HG03139 (cell line): ENCODE data around the gene LPIN1.

ENCODE experiments used
- ATAC-seq: cut with Tn5 transposase; IDR thresholded peaks from one replicate; pipeline ENCODE4 v1.9.1; 2021; ENCODE audit not compliant: unreplicated experiment

Gene LPIN1

DNA sequence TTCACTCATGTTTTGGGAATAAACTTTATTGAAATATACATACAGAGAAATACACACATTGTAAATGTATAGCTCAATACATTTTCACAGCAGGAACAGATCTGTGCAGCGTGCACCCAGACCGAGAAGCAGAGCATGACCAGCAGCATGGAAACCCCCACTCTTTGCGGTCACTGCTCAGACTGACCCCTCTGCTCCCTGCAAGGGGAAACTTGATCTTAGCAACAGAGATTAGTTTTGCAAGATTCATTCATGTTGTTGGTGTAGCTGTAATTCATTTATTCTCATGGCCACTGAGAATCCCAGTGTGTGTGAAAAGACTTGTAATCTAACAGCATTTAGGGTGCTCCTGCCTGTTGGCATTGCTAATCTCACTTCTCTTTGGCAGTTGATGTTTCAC is 35.2 kb downstream of the LPIN1 start:
- no peak for ATAC-seq

DNA sequence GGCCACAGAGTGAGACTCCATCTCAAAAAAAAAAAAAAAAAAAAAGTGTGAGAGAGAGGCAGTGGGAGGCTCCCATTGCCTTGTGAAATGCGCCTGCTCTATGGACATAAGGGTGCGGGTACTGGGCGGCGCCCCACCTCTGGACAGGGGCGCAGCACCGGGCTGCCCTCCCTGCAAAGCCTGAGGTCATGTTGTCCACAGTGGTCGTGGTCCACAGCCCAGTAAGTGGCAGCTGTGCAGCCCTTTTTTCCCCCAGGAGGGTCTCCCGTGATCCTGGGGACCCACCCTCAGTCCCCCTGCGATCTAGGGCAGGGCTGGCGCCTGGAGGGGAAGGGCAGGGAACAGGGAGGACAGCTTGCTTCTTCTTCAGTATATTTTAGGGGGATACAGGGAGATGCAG is 37.8 kb downstream of the LPIN1 start:
- ATAC-seq, result no peak

DNA sequence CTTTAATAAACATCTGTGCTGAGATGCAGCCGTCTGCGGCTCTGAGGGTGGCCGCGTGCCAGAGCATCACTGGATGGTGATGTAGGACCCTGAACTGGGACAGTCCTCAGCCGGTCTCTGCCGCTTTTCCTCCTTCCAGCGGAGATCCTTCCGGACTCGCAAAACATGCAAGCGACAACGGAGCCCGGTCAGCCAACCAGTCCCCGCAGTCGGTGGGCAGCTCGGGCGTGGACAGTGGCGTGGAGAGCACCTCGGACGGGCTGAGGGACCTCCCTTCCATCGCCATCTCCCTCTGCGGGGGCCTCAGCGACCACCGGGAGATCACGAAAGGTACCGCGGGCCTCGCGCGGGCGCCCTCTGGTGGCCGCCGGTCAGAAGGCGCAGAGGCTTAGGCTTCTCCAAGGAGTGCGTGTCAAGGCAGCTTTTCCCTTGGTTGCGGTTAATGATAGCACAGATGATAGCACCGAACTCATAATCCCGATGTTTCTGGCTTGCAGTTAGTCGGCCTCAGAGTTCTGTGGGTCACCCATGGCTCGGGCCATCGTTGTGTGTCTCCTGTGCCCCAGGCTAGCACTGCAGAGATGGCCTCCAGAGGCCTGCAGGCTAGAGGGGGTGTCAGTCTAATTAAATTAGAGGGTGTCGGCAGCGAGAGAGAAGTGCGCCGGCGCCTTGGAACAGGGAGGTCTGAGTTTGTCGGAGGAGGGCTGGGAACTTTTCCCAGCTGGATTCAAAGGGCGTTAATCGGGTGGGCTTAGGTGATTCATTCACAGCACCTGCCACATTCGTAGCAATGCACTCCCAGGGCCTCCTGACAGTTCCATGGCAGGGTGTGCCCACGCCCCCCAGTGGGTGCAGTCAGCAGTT is 38.5 kb downstream of the LPIN1 start:
- ATAC-seq, result no peak

DNA sequence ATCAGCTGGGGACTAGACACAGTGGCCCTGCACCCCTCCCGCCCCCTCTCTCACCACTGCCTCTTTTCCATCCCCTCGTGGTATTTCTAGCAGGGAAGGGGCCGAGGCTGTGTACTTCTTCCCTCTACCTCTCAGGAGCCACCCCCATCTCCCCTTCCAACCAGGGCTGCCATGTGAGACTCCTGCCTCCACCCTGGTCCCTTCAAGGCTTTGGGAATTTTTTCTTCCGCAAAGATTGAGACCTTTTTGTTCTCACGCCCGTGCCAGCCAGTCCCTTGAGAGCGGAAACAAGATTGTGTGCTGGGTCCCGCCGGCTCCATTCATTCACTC is 39.1 kb downstream of the LPIN1 start:
- ATAC-seq, result no peak

DNA sequence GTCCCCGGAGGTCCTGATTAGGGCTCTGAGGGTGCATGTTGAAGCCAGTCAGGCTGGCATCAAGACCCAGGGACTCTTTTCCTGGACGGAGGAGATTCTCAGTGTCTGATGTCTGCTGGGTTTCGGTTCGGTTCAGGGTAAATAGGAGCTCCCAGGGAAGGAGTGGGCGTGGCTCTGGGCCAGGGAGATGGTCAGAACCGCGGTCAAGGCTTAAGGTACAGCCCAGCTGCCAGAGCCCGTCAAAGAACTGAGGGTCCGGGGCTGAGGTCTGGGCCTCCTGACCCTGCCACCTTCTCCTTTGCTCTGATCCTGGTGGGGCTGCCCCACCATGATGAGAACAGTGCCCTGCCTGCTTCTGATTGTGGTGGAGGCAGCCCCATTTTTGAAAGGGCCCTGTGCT is 39.8 kb downstream of the LPIN1 start:
- no peak for ATAC-seq

DNA sequence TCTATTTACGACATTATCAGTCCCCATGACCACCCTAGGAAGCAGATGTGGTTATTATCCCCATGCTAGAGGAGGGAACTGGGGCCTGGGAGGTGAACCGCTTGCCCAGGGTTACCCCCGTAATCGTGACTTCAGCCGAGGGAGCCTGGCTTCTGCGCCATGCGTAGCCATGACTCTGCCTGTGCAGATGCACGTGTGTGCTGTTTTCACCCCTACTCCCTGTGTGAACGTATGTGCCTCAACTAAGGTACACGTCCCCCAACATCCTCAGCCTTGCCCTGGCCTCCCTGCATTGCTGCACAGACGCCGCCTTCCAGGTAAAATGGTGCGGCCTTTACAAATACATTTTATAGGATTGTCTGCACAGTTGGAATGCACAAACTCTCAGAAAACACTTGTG is 40.2 kb downstream of the LPIN1 start:
- ATAC-seq, result no peak

DNA sequence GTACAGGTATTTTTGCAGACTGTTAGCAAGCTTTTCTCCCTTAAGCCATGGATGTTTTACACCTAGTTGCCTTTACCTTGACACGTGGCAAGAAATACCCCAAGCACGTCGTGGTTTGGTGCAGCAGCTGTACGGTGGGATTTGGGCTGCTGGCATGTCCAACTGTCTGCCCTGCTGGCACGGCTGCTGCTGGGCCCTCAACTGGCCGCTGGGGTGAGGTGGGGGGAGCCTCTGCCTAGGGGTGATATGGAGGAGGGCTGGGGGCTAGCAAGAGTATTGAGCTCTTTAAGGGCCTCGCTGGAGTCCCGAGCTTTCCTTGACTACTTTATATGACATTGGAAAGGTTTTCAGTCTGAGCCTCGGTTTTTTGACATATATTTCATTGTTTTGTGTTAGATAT is 41.6 kb downstream of the LPIN1 start:
- no peak for ATAC-seq

DNA sequence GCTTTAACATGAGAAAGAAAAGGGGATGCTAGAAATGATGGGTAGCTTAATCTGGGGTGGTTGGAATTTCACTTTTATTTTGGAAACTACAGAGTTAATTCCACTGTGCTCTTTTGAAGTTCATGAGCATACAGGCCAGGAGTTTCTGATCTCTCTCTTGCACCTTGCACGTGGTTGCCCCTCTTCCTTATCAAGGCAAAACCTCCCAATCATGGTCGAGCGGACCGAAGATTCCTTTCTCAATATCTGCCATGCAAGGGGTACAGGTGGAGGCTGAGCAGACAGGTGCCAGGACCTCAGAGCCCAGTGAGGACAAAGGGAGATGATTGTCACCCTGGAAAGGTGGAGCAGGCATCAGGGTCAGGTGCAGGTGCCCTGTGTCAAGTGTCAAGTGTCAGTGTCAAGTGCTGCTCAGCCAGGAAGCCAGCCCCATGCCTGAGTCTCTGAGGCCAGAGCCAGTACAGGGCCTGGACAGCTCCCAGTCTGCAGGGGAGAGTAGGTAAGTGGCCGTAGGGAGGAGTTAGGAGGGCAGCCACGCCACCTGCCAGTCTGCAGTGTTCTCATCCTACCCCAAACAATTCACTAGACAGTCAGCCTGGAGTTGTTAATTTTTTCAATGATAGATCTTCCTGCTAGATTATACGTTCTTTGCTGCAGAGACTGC is 42.2 kb downstream of the LPIN1 start:
- no peak for ATAC-seq

DNA sequence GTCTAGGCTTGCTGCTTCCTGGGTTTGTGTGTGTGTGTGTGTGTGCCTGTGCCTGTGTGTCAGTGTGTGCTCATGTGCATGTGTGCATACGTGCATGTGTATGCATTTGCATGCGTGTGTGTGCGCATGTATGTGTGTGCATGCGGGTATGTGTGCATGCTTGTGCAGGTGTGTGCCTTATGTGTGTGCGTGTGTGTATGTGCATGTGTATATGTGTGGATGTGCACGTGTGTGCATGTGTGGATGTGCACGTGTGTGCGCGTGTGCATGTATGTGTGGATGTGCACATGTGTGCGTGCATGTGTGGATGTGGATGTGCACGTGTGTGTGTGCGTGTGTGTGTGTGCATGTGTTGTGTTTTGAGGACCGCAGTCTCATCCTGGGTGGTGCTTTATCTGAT is 42.8 kb downstream of the LPIN1 start:
- ATAC-seq, result no peak

DNA sequence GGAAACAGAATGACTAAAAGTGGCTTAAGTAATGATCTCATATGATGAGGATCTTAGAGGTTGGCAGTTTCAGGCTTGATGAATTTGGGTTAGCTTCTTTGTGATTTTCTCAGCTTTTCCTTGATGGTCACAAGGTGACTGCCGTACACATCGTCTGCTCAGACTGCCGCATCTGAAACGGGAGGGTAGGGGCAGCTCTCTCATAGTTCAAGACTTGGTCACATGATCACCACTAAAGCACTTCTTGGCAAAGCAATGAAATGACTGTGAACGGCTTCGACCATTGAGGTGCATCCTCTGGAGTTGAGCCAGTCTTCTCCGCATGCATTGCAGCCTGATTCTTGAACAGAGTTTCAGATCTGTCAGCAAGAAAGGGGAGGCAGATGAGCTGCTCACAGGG is 43.8 kb downstream of the LPIN1 start:
- no peak for ATAC-seq

DNA sequence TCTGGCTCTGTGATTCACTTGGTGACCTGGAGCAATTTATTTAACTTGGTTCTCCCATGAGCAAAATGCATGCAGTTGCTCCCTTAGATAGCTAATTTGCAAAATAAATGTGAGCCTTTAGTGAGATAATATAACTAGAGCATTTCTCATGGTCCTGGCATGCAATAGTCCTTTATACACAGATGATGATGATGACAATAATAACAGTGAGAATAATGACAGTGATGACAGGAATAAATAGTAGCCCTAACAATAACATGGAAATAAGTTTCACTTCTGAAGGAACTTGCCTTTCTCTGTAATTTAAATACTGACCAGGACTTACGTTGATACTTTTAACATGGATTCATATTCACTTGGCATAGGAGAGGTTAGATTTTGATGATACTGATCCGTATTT is 49.2 kb downstream of the LPIN1 start:
- ATAC-seq, result no peak

DNA sequence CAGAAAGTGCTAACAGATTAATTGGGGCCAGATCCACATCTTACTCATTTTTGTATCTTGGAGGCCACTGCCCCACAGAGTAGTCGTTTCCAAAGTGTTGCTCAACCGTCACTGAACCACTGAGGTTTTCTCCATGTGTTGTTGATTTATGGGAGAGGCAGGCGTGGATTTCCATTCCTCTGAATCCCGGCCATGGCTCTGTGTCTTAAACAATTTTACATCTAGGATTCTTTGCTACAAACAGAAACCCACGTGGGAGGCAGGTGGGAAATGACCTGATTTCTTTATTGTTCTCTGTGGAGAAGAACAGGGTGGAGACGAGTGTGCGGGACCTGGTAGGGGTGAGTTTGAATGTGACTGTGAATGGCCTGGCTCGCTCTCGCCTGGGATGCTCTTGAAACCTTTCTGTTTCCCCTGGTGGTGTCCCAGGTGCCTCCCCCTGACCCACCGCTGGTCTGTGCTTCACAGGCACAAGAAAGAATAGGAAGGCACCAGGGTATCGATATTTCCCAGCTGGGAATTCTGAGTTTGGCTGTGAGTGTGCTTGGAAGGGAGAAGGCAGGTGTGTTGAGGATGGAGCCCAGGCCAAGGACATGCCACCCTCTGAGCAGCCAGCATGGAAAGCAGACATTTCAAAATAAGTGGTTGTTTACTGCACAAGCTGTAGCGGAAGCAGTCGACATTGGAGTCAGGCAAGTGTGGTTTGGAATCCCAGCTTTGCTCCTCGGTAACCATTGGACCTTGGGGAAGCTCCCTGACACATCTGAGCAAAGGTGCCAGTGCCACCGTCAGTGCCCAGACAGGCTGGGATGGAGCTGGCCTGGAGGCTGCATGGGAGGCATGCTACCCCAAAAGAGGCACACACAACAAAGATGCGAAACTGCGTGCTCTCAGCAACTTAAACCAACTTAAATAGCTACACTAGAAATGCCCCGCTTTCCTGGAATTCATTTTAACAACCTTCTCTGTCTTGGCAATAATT is 50.0 kb downstream of the LPIN1 start:
- no peak for ATAC-seq

DNA sequence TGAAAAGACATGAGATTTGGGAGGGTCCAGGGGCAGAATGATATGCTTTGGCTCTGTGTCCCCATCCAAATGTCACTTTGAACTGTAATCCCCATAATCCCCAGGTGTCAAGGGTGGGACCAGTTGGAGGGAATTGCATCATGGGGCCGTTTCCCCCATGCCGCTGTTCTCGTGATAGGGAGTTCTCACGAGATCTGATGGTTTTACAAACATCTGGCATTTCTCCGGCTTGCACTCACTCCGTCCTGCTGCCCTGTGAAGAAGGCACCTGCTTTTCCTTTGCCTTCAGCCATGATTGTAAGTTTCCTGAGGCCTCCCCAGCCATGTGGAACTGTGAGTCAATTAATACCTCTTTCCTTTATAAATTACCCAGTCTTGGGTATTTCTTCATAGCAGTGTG is 51.4 kb downstream of the LPIN1 start:
- no peak for ATAC-seq

DNA sequence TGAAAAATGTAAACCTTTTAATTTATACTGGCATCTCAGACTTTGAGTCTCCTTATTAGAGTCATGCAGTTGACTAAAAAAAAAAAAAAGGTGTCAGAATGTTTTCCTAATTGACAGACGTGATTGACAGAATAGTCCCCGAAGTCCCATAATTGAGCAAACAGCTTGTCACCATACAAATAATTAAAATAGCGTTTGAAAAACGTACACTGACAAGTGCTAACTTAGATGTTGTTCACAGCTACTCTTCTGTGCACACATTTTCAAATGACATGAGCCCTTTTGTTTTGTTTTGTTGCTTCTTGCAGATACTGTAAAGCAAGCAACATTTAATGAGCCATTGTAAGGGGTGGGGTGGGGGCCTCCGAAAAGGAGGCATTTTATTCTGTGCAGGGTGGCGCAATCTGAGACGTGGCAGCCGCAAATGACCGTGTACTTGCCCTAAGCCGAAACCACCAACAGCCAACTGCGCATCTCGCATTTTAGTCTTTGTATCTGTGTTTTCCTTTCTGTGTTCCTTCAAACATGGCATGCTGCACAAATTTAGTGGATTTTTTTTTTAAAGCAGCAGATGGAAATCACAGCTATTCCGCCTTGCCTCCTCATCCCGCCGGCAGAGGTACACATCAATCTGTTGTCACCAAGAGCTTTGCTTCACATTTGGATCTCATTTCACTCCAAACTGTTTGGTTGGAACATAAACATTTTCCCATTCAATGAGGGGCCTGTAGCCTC is 52.4 kb downstream of the LPIN1 start:
- ATAC-seq, result no peak

DNA sequence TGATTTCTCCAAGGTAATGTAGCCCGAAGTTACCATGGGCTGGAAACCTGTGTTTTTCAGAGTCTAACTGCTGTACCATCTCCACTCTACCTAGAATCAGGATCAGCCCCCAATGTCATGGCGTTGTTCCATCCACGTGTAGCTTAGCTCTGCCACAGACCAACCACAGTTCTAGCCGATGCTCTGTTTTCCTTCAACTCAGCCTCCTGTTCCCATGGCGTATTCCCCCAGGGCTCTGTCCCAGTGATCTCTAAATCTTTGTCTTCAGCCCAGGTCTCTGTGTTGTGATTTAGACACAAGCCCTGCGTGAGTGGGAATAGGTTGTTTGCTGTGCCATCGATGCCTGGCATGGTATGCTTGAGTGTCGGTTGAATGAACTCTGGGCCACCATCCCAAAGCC is 53.4 kb downstream of the LPIN1 start:
- no peak for ATAC-seq

DNA sequence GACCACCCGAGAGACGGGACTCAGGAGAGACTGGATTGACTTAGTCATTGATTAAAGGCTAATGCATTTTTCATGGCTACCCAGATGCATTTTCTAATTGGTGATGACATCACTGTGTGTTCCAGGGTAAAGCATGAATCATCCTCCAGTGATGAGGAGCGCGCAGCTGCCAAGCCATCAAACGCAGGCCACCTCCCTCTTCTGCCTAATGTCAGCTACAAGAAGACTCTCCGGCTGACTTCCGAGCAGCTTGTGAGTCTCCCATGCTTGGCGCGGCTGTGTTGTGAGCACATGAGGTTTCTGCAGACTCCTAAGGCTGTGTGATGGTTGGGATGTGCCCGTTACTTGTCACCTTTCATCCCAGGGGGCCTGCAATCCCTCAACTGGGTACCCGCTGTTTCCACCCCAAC is 56.4 kb downstream of the LPIN1 start:
- ATAC-seq, result no peak

DNA sequence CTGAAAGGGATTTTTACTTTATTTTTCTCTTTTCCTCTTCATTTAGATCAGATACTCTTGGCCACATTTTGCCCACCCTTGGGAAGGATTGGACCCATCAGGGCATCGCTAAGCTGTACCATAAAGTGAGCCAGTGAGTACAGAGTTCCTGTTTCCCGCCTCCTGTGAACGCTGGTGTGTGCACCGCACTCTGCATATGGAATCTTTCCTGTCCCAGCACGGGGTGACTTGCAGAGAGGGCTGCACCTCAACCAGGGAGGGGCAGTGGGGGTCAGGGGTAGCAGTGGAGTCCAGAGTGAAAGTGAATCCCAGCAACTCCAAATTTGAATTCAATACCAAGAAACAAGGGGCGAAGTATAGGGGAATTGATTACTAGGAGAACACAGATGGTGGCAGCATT is 58.6 kb downstream of the LPIN1 start:
- no peak for ATAC-seq

DNA sequence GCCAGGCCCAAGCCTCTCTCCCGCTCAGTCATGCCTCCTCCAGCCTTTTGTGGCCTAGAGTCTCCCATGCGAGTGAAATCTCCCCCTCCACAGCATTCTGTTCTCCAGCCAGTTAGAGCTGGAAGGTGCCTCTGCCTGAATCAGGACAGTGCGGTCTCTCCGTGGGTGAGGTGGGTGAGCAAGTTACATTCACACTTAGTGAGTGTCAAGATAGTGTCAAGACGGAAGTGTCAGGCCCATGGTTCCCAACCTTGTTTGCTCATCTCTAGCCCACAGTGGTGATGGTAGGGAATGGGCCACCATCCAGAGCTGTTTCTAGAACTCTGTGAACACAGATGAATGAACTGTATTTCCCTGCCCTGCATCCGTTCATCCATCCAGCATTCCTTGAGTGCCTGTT is 59.5 kb downstream of the LPIN1 start:
- no peak for ATAC-seq

DNA sequence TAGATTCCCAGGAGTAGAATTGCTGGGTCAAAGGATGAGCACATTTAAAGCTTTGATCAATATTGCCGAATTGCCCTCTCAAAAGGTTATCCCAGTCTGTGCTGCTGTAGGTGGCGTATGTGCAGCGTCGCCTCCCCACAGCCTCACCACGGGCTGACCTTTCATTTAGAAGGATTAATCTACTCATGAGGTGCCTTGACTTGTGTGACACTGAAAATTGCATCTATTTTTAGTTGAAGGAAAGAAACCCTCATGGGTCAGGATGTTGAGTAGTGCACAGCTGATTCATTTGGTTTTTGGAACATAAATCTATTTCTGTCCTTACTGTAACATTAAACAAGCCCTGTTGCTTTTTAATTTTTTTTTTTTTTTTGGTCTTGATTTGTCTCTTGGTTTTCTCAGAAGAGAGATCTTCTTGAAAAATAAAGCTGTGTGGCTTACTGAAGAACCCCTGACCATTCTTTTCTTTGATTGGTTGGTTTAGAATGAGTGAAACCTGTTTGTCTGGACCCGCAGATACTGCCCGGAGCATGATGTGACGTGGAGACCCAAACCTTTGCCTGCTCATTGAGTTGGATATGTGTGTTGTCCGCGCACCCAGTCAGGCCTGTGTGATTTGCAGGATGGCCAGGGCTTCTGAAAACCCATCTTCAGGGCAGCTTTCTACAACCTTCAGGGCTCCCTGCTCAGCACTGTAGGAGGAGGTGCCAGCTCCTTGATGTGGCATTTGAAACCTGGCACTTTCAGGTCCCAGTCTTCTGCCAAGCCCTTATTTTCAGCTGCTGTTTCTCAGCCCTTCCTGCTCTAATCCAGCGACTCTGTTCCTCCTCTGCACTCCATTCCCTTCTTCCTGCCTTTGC is 61.0 kb downstream of the LPIN1 start:
- no peak for ATAC-seq

DNA sequence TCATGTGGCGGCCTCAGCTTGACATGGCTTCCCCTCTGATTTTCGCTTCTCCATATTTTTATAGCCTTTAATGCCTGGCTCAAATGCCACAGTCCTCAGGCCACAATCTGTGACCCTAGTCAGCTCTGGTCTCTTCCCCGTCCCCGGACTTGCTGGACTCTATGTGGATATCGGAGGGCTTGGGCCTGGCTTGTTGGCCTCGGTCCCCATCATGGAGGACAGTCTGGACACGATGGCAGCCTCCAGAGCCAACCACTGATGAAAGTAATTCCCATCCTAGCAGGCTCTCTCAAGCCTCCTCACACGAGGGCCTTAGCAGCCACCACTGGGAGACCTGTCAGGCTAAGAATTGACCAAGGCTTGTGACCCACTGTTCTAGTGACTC is 61.6 kb downstream of the LPIN1 start:
- ATAC-seq, result no peak
